HCT116 (cell line): ENCODE data around the gene RBPMS2. TPM values are rescaled to one million over a fixed set of nuclear protein-coding genes. Genes with fewer than 3 reads are reported as not detected.

Experiments
- ATAC-seq: fragments of 200-7000 bp; cut with Tn5 transposase; 2 replicates; pipeline ENCODE4 v1.9.1; 2020; ENCODE audit warnings: mild to moderate bottlenecking, moderate library complexity
- BruUV-seq: library from RNA; stranded (reverse); fragments of 400-500 nt; replicated peaks from 2 replicates; lab custom pipeline; 2021; lab: Mats Ljungman, UMichigan
- CTCF ChIA-PET: fragments of 300-600 bp; sonication (Branson Sonifier 250); formaldehyde crosslinking; loops from one replicate; lab custom pipeline; 2021; ENCODE audit warnings: antibody characterized with exemption; lab: Charles Lee
- POLR2A ChIA-PET: fragments of 300-600, 350-600 bp; sonication (Branson Sonifier 250); formaldehyde crosslinking; loops from one replicate; lab custom pipeline; 2021; ENCODE audit warnings: antibody characterized with exemption; lab: Charles Lee
- RAD21 ChIA-PET, 2 experiments: fragments of 300-600 bp; sonication (Branson Sonifier 250); formaldehyde crosslinking; loops; one replicate each; lab custom pipeline; 2023; ENCODE audit warnings: low total read pairs in 2 of 2; ENCODE audit not compliant: uncharacterized antibody in 2 of 2, unreplicated experiment in 2 of 2, low non-redundant PET in 1 of 2; lab: Charles Lee
- DNase-seq: peaks from one replicate; pipeline ENCODE4 v3.0.0-alpha.2; 2010; ENCODE audit warnings: low read depth, low spot score
- H2AFZ ChIP-seq: fragments of 200-600 bp; shearing (Covaris generic), sonication (generic); 2 replicates; pipeline ENCODE4 v1.6.1; 2017; ENCODE audit warnings: low read depth, mixed run types, mixed read lengths, antibody characterized with exemption, low read length; ENCODE audit not compliant: poor library complexity, severe bottlenecking
- H3K27ac ChIP-seq: 2 replicates; pipeline ENCODE4 v1.5.1; 2012; ENCODE audit warnings: low read depth, low read length
- H3K27me3 ChIP-seq: fragments of 200-600 bp; sonication (generic); 2 replicates; pipeline ENCODE4 v1.6.1; 2016; ENCODE audit warnings: mixed run types, low read length, mixed read lengths; ENCODE audit not compliant: insufficient read depth
- H3K36me3 ChIP-seq, 2 experiments: fragments of 200-500 bp in 1 of 2; fragments of 200-600 bp in 1 of 2; sonication (Bioruptor generic) in 1 of 2; sonication (generic) in 1 of 2; 2 replicates each; pipeline versions ENCODE4 v1.5.1 to v1.6.1; 2014 to 2016; ENCODE audit warnings: low read length in 2 of 2, inconsistent platforms in 1 of 2, mixed read lengths in 1 of 2, mixed run types in 1 of 2; ENCODE audit not compliant: insufficient read depth in 2 of 2, control insufficient read depth in 1 of 2
- H3K4me1 ChIP-seq, 2 experiments: fragments of 200-600 bp in 1 of 2; sonication (generic) in 1 of 2; 2 replicates each; pipeline versions ENCODE4 v1.5.1 to v1.6.1; 2012 to 2017; ENCODE audit warnings: low read length in 2 of 2, inconsistent platforms in 1 of 2, mild to moderate bottlenecking in 1 of 2, mixed read lengths in 1 of 2, mixed run types in 1 of 2, moderate library complexity in 1 of 2; ENCODE audit not compliant: insufficient read depth in 2 of 2, control insufficient read depth in 1 of 2
- H3K4me2 ChIP-seq: fragments of 200-600 bp; sonication (generic); 2 replicates; pipeline ENCODE4 v1.6.1; 2017; ENCODE audit warnings: mixed run types, low read length, mixed read lengths
- H3K4me3 ChIP-seq, 2 experiments: fragments of 200-600 bp in 1 of 2; sonication (generic) in 1 of 2; replicated peaks in 1 of 2; 2 replicates each; pipeline ENCODE4 v1.5.1; 2011 to 2016; ENCODE audit warnings: low read length in 2 of 2, control low read depth in 1 of 2, low read depth in 1 of 2, mild to moderate bottlenecking in 1 of 2, mixed read lengths in 1 of 2, mixed run types in 1 of 2
- H3K79me2 ChIP-seq: fragments of 200-600 bp; sonication (generic); 2 replicates; pipeline ENCODE4 v1.6.1; 2017; ENCODE audit warnings: mild to moderate bottlenecking, mixed run types, low read length, moderate library complexity, mixed read lengths; ENCODE audit not compliant: insufficient read depth
- H3K9ac ChIP-seq: fragments of 200-600 bp; sonication (generic); 2 replicates; pipeline ENCODE4 v1.6.1; 2016; ENCODE audit warnings: low read length, mixed read lengths
- H3K9me2 ChIP-seq: fragments of 200-600 bp; sonication (generic), shearing (Covaris generic); 2 replicates; pipeline ENCODE4 v1.6.1; 2017; ENCODE audit warnings: mixed run types, mild to moderate bottlenecking, moderate library complexity; ENCODE audit not compliant: insufficient read depth
- H3K9me3 ChIP-seq, 2 experiments: fragments of 200-500 bp in 1 of 2; fragments of 200-600 bp in 1 of 2; sonication (Bioruptor generic) in 1 of 2; sonication (generic) in 1 of 2; 2 replicates each; pipeline ENCODE4 v1.6.1; 2014 to 2017; ENCODE audit warnings: low read length in 2 of 2, mixed read lengths in 2 of 2, inconsistent platforms in 1 of 2, low read depth in 1 of 2, mild to moderate bottlenecking in 1 of 2, mixed run types in 1 of 2, moderate library complexity in 1 of 2; ENCODE audit not compliant: control insufficient read depth in 1 of 2, insufficient read depth in 1 of 2
- H4K20me1 ChIP-seq: fragments of 200-600 bp; sonication (generic), shearing (Covaris generic); 2 replicates; pipeline ENCODE4 v1.6.1; 2017; ENCODE audit warnings: mixed run types, mild to moderate bottlenecking, moderate library complexity; ENCODE audit not compliant: insufficient read depth
- CTCF ChIP-seq, 3 experiments: fragments of 200-600 bp in 1 of 3; sonication (generic) in 1 of 3; IDR thresholded peaks in 2 of 3; conservative IDR thresholded peaks in 1 of 3; 2 replicates each; pipeline ENCODE4 v1.5.1; 2012 to 2017; ENCODE audit warnings: low read depth in 2 of 3, low read length in 2 of 3, antibody characterized with exemption in 1 of 3, borderline replicate concordance in 1 of 3, control low read depth in 1 of 3, mild to moderate bottlenecking in 1 of 3, mixed read lengths in 1 of 3, mixed run types in 1 of 3, moderate library complexity in 1 of 3; ENCODE audit not compliant: insufficient read depth in 1 of 3
- ELF1 ChIP-seq: IDR thresholded peaks from 2 replicates; pipeline ENCODE4 v1.6.1; 2012; ENCODE audit warnings: low read depth, borderline replicate concordance
- JUND ChIP-seq: IDR thresholded peaks from 2 replicates; pipeline ENCODE4 v1.6.1; 2012
- POLR2A ChIP-seq: IDR thresholded peaks from 2 replicates; pipeline ENCODE4 v1.7.0; 2011; ENCODE audit warnings: borderline replicate concordance; ENCODE audit not compliant: insufficient read depth, insufficient read length; ENCODE audit errors: extremely low read depth
- POLR2AphosphoS5 ChIP-seq: IDR thresholded peaks from 2 replicates; pipeline ENCODE4 v1.6.1; 2011; ENCODE audit warnings: mild to moderate bottlenecking, low read depth, low read length, moderate library complexity
- RAD21 ChIP-seq: IDR thresholded peaks from 2 replicates; pipeline ENCODE4 v1.6.1; 2012; ENCODE audit warnings: low read depth, mild to moderate bottlenecking
- SP1 ChIP-seq: IDR thresholded peaks from 2 replicates; pipeline ENCODE4 v1.6.1; 2012; ENCODE audit warnings: low read depth
- SRF ChIP-seq: IDR thresholded peaks from 2 replicates; pipeline ENCODE4 v1.6.1; 2012; ENCODE audit warnings: low read depth
- TCF7L2 ChIP-seq: IDR thresholded peaks from 2 replicates; pipeline ENCODE4 v1.7.0; 2011; ENCODE audit warnings: borderline replicate concordance, inconsistent platforms; ENCODE audit not compliant: insufficient read depth, insufficient read length; ENCODE audit errors: extremely low read depth
- ZFX ChIP-seq: fragments of 450-650 bp; IDR thresholded peaks from 2 replicates; pipeline ENCODE4 v1.6.1; 2017
- intact Hi-C: fragments of 100-400 bp; cut with micrococcal nuclease; formaldehyde crosslinking; loops from 2 replicates; pipeline ENCODE4 v1.10.0; 2022
- total RNA-seq: library from RNA; stranded (reverse); gene quantifications from one replicate; pipeline ENCODE4 v1.2.1, GENCODE V29; 2021; ENCODE audit not compliant: unreplicated experiment
- TF ChIP-seq, protein P1 (sequence below): IDR thresholded peaks from 2 replicates; pipeline ENCODE4 v1.6.1; 2012

RBPMS2 gene
- total RNA-seq, 1 experiment from 2014 or later = 11.6 TPM

DNA sequence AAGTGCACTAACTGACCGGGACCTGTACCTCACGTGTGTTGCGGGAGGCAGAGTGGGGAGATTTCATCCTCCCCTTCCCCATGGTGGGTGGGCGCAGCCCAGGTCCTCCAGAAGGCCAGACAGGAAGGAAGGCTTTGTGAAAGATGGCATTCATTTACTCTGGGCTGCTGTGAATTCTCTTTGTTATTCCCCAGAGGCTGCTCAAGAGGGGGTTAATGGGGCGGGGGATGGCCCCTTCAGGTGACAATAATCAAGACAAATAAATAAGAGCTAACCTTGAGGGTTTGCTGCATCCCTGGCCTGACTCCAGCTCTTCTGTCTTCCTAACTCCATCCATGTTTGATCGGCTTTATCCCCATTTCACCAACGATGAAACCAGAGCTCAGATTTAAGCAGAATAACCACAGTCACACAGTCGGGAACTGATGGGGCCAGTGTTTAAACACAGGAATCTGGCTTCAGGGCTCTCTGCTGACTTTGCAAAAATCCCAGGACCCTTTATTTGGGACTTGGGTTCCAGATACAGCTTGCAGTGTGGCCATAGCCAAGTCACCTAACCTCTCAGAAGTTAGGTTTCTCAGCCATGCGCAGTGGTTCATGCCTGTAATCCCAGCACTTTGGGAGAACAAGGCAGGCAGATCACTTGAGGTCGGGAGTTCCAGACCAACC is 33.5 kb upstream of the RBPMS2 start:
- POLR2A ChIA-PET = interaction anchor here (1.9 kb wide), 1 partner anchor 17 kb away, joined by 6 read pairs; the partner anchor contains the start of gene PIF1
- no peak for ATAC-seq
- intact Hi-C loops = no loop called here
- no peaks in the 10 kb centered on the region for H3K9me3 ChIP-seq
- H4K20me1 ChIP-seq = no peaks in the 10 kb centered on the region
- H3K4me2 ChIP-seq = no peak overlapping the region
- BruUV-seq = no TSS peak
- no peaks in the 10 kb centered on the region for H3K27me3 ChIP-seq
- CTCF ChIA-PET = interaction anchor here (0.9 to 4.0 kb wide), 8 partner anchors 8 to 81 kb away, joined by 3 to 73 read pairs (median 6); no protein-coding TSS in a partner anchor
- H3K4me3 ChIP-seq = no peak overlapping the region
- no peaks in the 10 kb centered on the region for H3K79me2 ChIP-seq
- H3K9me2 ChIP-seq = no peaks in the 10 kb centered on the region
- no peak overlapping the region for H3K27ac ChIP-seq
- DNase-seq = no peak
- no peak overlapping the region for H2AFZ ChIP-seq
- TF ChIP-seq SRF = no peak
- TF ChIP-seq POLR2AphosphoS5 = no peak
- TF ChIP-seq CTCF (IDR thresholded peaks at IDR 0.05 in 2 of 3, conservative IDR thresholded peaks at IDR 0.05 in 1 of 3; ENCODE audit: borderline replicate concordance in 1 of 3, insufficient read depth in 1 of 3, low read depth in 2 of 3, low read length in 2 of 3) = no peak
- no peak for TF ChIP-seq POLR2A
- no peak for TF ChIP-seq TCF7L2
- TF ChIP-seq ZFX = no peak
- TF ChIP-seq RAD21 = no peak
- TF ChIP-seq SP1 = no peak
- TF ChIP-seq, protein P1, sequence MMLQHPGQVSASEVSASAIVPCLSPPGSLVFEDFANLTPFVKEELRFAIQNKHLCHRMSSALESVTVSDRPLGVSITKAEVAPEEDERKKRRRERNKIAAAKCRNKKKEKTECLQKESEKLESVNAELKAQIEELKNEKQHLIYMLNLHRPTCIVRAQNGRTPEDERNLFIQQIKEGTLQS = no peak
- no peak for TF ChIP-seq JUND
- TF ChIP-seq ELF1 = no peak
- peaks cover 0 to 4% of the 10 kb centered on the region in 2 experiments; a peak in 2 of 4 replicates for H3K4me1 ChIP-seq
- H3K36me3 ChIP-seq = no peaks in the 10 kb centered on the region
- RAD21 ChIA-PET = interaction anchor here in 1 of 2 experiments (1.0 to 1.3 kb wide), 2 partner anchors 52 to 78 kb away, joined by 3 read pairs; no protein-coding TSS in a partner anchor
- no peak overlapping the region for H3K9ac ChIP-seq
